NT2/D1 (cell line): ENCODE results near the gene RNF181.
"Not testable (repeated sequence)": the region's sequence is repeated elsewhere in the genome, so short reads cannot be mapped to it uniquely, and the experiment has no call there.

ENCODE experiments used
- DNase-seq: peaks from one replicate; pipeline ENCODE4 v3.0.0-alpha.2; 2011; ENCODE audit warnings: low read depth, low spot score
- H3K27me3 ChIP-seq: 2 replicates; pipeline ENCODE4 v1.6.0; 2011; ENCODE audit warnings: mild to moderate bottlenecking; ENCODE audit not compliant: insufficient read length, insufficient read depth
- H3K36me3 ChIP-seq: 2 replicates; pipeline ENCODE4 v1.6.1; 2011; ENCODE audit warnings: mild to moderate bottlenecking, low read length, mixed read lengths; ENCODE audit not compliant: insufficient read depth, insufficient read length
- H3K4me1 ChIP-seq: 2 replicates; pipeline ENCODE4 v1.5.1; 2011; ENCODE audit not compliant: insufficient read depth, insufficient read length
- H3K4me3 ChIP-seq: 2 replicates; pipeline ENCODE4 v1.5.1; 2011; ENCODE audit warnings: low read depth; ENCODE audit not compliant: insufficient read length
- H3K9ac ChIP-seq: 2 replicates; pipeline ENCODE4 v1.6.0; 2011; ENCODE audit warnings: low read depth; ENCODE audit not compliant: insufficient read length
- H3K9me3 ChIP-seq: 2 replicates; pipeline ENCODE4 v1.5.1; 2011; ENCODE audit warnings: mild to moderate bottlenecking, low read length; ENCODE audit not compliant: insufficient read depth
- SUZ12 ChIP-seq: IDR thresholded peaks from 2 replicates; pipeline ENCODE4 v1.6.1; 2011; ENCODE audit not compliant: insufficient read length, insufficient read depth; ENCODE audit errors: extremely low read depth
- YY1 ChIP-seq: IDR thresholded peaks from 2 replicates; pipeline ENCODE4 v1.6.1; 2011; ENCODE audit not compliant: insufficient read length, insufficient read depth
- ZNF274 ChIP-seq: IDR thresholded peaks from 2 replicates; pipeline ENCODE4 v1.6.1; 2011; ENCODE audit warnings: mild to moderate bottlenecking, low read depth, low read length

Gene RNF181

DNA sequence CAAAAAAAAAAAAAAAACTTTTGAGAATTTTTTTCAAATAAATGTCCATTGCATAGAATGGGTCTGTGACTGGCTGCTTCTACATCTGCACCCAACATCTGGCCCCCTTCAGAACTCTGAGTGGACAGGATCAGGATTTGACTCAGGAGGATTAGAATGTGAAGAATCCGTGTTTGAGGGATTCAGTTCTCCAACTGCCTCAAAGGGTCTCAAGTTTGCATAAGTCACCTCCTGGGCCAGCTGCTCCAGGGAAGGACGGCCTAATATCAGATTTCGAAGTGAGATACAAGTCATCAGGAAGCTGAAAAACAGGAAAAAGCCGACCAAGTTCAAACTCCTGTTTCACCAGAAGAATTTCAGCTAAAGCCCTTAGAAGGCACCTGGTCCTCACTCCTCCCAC lies 45.7 kb upstream of the RNF181 start:
- Histone ChIP-seq H3K27me3 (no peaks in the 10 kb centered on the region), H3K36me3 (peaks cover 74% of the 10 kb centered on the region), H3K4me1 (no peaks in the 10 kb centered on the region), H3K9me3 (no peaks in the 10 kb centered on the region), H3K9ac (no peak overlapping the region), H3K4me3 (no peak overlapping the region)
- DNase-seq: no peak
- TF ChIP-seq SUZ12 (no peak), YY1 (no peak), ZNF274 (no peak)

GRCh38 chr2:85550486-85550885 lies 45.1 kb upstream of the RNF181 start:
- Histone ChIP-seq H3K9ac (no peak overlapping the region), H3K9me3 (no peaks in the 10 kb centered on the region), H3K27me3 (no peaks in the 10 kb centered on the region), H3K4me1 (no peaks in the 10 kb centered on the region), H3K4me3 (no peak overlapping the region), H3K36me3 (peaks cover 74% of the 10 kb centered on the region)
- no peak for DNase-seq
- TF ChIP-seq ZNF274 (no peak), SUZ12 (no peak), YY1 (no peak)

GRCh38 chr2:85551698-85552678 lies 43.6 kb upstream of the RNF181 start:
- H3K27me3 ChIP-seq: no peaks in the 10 kb centered on the region
- H3K9me3 ChIP-seq: no peaks in the 10 kb centered on the region
- peaks cover 81% of the 10 kb centered on the region for H3K36me3 ChIP-seq
- H3K4me1 ChIP-seq: no peaks in the 10 kb centered on the region
- TF ChIP-seq ZNF274: no peak
- TF ChIP-seq SUZ12: no peak
- no peak for TF ChIP-seq YY1
- no peak overlapping the region for H3K9ac ChIP-seq
- DNase-seq: peak; percentile 85
- no peak overlapping the region for H3K4me3 ChIP-seq

DNA sequence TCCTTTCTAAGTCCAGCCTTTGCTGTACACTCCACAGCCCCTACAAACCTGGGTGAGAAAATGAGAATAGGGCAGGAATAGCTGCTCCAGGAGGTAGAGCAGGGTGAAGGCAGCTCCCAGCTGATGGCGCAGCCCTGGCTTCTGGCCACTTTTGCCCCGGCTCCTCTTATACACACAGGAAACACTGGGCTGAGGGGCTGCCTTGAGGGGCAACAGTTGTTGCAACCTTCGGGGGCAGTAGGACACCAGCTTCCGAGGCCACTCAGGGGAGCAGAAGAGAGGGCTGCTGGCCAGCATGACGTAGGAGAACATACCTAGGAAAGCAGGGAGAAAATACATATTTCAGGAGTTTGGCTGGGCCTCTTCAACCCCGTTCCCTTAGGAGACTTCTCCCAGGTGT lies 42.4 kb upstream of the RNF181 start:
- no peak for DNase-seq
- Histone ChIP-seq H3K27me3 (no peaks in the 10 kb centered on the region), H3K9me3 (no peaks in the 10 kb centered on the region), H3K36me3 (peaks cover 81% of the 10 kb centered on the region), H3K4me1 (no peaks in the 10 kb centered on the region), H3K9ac (no peak overlapping the region), H3K4me3 (no peak overlapping the region)
- no peak for TF ChIP-seq SUZ12
- TF ChIP-seq ZNF274: no peak
- TF ChIP-seq YY1: no peak

GRCh38 chr2:85554980-85555612 lies 40.4 kb upstream of the RNF181 start:
- TF ChIP-seq ZNF274 (no peak), SUZ12 (no peak), YY1 (no peak)
- Histone ChIP-seq H3K27me3 (no peaks in the 10 kb centered on the region), H3K36me3 (peaks cover 81% of the 10 kb centered on the region), H3K9me3 (no peaks in the 10 kb centered on the region), H3K4me3 (no peak overlapping the region), H3K4me1 (no peaks in the 10 kb centered on the region), H3K9ac (no peak overlapping the region)
- no peak for DNase-seq

DNA sequence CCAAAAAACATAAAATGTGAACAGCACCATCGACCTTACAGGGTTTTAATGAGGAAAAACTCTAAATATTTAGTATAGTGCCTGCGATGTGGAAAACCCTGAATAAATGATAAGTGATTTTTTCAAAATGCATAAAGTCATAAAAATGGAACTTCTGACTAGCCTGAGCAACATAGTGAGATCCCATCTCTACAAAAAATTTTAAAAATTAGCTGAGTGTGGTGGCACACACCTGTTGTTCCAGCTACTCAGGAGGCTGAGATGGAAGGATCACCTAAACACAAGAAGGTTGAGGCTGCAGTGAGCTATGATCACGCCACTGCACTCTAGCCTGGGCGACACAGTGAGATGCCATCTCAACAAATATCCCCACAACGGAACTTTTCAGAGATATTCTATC lies 38.4 kb upstream of the RNF181 start:
- Histone ChIP-seq H3K4me1 (no peaks in the 10 kb centered on the region), H3K4me3 (no peak overlapping the region), H3K9ac (no peak overlapping the region), H3K9me3 (no peaks in the 10 kb centered on the region), H3K27me3 (no peaks in the 10 kb centered on the region), H3K36me3 (peaks cover 61% of the 10 kb centered on the region)
- DNase-seq: no peak
- TF ChIP-seq YY1: no peak
- no peak for TF ChIP-seq ZNF274
- no peak for TF ChIP-seq SUZ12

DNA sequence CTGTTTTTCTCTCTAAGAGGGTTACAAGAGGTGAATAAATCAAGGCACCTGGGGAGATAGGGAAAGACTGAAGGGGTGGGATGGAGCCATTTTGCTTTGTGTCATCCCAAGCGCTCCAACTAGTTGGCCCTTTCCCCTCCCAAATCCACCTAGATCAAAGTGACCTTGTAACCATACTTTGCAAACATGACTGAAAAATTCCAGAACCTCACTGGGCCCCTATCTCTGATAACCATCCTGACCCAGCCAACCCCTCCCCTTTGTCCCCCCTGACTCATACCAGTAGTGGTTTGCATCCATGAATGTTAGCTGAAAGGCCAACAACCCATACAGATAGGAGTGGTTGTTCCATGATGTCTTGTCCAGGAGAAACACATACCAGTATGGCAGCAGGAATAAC lies 37.4 kb upstream of the RNF181 start:
- no peak for DNase-seq
- Histone ChIP-seq H3K27me3 (no peaks in the 10 kb centered on the region), H3K36me3 (peaks cover 51% of the 10 kb centered on the region), H3K4me3 (no peak overlapping the region), H3K9ac (no peak overlapping the region), H3K4me1 (no peaks in the 10 kb centered on the region), H3K9me3 (no peaks in the 10 kb centered on the region)
- TF ChIP-seq SUZ12 (no peak), YY1 (no peak)

DNA sequence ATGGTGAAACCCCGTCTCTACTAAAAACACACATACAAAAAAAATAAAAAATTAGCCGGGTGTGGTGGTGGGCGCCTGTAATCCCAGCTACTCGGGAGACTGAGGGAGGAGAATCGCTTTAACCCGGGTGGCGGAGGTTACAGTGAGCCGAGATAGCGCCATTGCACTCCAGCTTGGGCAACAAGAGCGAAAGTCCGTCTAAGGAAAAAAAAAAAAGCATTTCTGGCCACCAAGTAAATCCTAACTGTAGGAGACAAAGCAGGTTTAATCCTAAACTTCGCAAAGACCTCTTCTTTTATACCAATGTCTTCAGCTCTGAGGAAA lies 35.2 kb upstream of the RNF181 start:
- H3K9me3 ChIP-seq, H3K27me3 ChIP-seq, H3K4me1 ChIP-seq, DNase-seq: not testable (repeated sequence)
- Histone ChIP-seq H3K9ac (peak overlapping the region; percentile 80), H3K4me3 (peak overlapping the region; percentile 77), H3K36me3 (peaks cover 32% of the 10 kb centered on the region)
